Measurements from ENCODE around the gene KPTN. TPM values are rescaled to one million over a fixed set of nuclear protein-coding genes. Genes with fewer than 3 reads are reported as not detected.

Gene KPTN
- total RNA-seq, 1 experiment from 2014 or later, result 6.6 TPM

DNA sequence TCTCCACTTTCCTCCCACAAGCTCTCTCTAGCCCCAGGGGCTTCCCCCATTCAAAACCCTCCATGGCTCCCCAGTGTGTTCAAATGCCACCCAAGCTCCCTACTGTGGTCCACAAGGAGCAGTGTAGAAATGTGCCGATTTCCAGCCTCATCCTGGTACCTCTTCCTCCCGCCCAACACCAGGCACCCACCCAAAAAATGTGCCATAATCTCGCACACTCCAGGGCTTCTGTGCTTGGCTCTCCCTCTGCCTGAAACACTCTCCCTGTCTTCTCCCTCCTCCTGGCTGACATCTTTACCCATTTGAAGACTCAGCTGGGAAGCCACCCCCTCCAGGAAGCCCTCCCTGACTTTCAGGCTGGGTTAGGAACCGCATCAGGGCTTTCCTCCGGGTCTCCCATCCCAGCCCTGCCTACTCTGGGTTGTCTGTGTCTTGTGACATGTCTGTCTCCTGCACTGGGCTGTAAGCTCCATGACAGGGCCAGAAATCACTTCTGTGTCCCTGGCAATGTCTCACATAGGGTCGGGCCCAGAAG lies 48.1 kb downstream of the KPTN start:
- no peak for DNase-seq (ENCODE audit: low read depth)

DNA sequence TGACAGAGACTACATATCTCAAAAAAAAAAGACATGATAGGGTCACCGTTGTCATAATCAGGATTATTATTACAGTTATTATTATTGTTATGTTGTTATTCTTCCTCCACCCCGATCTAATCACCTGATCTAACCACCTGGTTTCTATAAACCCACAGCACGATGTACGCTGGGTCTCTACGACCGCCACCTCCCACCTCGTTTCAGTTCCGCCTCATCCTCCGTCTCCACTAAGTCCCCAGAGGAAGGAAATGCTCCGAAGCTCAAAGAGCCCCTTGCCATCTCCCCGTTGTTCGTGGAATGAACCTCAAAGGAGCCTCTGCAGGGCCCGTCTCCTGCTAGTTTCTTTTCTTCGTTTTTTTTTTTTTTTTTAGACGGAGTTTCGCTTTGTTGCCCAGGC lies 48.8 kb downstream of the KPTN start:
- no peak for DNase-seq (ENCODE audit: low read depth)

DNA sequence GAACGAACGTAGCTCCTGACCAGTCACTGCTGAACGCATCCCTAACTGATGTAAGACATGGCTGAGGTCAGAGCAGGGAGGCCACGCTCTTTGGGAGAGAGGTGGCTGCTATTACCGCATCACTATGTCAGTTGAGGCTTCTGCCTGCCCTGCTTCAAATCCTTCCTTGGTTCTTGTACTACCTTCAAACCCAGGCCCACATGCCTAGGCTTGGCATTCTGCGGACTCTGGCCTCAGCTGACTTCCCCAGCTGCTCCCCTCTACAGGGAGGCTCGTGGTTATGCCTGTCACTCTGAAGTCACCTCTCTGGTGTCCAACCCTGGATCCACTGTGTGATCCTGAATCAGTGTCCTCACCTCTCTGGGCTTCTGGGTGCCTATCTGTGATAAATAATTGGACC lies 49.9 kb downstream of the KPTN start:
- DNase-seq (ENCODE audit: low read depth), result no peak

DNA sequence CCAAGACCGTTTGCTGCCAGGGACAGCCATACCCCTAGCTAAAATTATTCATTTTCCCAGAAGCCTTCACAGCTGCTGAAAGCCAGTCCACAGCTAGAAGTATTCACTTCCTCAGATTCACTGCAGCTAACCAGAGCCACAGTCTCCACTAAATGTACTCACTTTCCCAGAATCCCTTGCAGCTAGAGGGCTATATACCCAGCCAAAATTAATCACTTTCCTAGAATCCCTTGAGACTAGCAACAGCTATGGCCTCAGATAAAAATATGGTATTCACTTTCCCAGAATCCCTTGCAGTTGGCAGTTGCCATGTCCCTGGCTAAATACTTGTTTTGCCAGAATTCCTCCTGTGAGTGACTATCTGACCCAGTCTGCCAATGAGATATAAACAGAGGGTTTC lies 50.9 kb downstream of the KPTN start:
- DNase-seq (ENCODE audit: low read depth), result no peak

DNA sequence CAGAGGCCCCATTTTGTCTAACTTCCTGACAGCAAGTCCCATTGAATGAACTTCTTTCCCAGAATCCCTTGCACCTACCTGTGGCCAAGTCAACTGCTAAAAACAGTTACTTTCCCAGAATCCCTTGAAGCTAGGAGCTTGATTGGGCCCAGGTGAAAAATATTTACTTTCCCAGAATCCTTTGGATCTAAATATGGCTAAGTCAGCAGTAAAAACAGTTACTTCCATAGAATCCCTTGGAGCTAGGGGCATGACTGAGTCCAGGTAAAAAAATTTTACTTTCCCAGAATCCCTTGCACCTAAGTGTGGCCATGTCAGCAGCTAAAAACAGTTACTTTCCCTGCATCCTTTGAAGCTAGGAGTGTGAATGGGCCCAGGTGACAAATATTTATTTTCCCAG lies 51.5 kb downstream of the KPTN start:
- DNase-seq (ENCODE audit: low read depth), result no peak

DNA sequence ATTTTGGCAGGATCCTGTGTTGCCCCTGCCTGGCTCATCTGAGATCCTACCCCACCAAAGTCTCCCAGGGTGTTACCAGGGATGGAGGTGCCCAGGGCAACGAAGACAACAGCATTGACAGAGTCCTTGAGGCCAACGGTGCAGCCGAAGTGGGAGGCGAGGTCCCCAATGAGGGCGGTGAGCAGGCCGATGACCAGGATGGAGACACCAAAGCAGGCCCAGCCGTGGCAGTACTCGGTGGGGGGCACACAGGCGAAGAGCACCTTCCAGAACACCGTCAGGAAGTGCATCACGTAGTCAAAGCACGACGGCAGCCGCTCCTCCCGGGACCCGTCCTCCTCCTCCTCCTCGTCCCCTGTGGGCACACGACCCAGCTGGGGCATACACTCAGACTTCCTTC lies 51.9 kb downstream of the KPTN start:
- DNase-seq (ENCODE audit: low read depth), result no peak

DNA sequence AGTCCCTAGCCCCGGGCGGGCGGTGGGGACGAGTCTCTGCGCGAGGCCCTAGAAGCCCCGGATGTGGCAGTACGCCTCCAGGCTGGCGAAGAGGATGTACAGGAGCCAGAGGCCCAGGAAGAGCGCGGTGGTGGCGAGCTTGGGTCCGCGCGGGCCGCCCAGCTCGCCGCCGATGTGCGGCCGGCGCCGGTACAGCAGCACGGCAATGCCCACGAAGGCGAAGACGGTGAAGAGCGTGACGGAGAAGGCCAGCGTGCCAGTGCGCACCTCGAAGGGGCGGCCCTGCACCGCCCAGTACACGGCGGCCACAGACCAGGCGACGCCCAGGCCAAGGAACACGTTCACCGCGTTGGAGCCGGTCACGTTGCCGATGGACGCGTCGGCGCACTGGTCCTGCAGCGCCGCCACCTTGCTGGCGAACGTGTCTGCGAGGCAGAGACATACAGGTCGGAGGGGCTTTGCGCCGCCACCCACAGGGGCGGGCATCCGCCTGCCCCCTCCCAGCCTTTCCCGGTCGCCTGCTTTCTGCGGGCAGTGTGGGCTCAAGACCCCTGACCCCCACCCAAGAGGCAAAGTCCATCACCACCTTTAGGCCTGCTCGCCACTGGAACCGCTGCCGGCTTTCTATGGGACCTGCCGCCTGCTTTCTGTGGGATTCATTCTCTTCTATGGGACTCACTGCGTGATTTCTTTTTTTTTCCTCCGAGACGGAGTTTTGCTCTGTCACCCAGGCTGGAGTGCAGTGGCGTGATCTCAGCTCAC lies 53.8 kb downstream of the KPTN start:
- peak; percentile 62 for DNase-seq (ENCODE audit: low read depth)

DNA sequence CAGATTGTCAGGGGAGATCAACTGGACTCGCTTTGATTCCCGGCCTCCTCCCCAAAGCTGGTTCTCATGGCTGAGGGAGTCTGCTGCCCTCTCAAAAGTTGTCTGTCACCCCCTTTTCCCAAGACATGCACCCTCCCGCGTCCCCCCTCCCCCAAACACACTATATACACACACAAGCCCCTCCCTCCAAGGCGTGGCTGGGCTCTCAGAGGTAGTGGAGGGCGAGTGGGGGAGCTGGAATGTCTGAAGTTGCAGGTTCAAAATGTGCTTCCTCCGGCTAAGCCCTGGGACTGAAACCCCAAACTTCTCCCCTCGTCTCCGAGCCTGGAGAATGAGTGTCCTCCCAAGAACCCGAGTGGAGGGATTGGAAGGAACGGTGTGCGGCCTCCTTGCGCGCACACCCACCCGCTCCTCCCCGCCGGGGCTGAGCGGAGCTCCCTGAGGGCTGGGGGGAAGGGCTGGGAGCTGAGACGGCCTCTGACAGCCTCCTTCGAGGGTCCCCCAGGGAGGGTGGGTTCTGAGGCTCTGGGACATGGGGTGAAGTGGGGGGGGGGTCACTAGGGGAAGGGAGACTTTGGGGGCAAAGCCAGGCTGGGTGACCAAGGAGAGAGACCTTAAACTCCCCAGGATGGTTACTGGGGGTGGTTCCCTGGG lies 54.8 kb downstream of the KPTN start:
- no peak for DNase-seq (ENCODE audit: low read depth)

DNA sequence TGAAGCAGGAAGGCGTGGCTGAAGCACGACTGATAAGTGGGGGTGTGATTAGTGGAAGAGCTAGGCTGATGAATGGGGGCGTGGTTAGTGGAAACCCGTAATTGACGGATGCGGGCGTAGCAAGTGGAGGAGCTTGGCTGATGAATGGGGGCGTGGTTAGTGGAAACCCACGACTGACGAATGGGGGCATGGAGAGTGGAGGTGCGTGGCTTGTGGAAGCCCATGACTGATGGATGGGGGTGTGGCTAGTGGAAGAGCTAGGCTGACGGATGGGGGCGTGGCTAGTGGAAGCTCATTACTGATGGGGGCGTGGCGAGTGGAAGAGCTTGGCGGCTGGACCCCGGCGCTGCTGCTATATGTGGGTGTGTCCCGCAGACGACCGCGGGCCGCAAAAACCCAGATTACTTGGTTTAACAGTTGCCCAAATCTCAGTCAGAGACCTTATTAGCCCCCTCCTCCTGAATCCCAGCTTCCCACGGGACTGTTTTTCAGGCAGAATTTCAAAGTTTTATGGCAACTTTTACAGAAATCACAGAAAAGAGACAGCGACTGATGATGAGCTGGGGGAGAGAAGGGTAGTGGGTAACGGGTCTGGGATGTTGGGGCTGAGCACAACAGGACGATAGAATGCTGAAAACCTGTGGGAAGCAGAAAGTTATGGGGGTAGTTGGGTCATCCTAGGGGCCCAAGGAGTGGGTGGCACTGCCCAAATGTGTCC lies 55.7 kb downstream of the KPTN start:
- peak; percentile 99 for DNase-seq (ENCODE audit: low read depth)

DNA sequence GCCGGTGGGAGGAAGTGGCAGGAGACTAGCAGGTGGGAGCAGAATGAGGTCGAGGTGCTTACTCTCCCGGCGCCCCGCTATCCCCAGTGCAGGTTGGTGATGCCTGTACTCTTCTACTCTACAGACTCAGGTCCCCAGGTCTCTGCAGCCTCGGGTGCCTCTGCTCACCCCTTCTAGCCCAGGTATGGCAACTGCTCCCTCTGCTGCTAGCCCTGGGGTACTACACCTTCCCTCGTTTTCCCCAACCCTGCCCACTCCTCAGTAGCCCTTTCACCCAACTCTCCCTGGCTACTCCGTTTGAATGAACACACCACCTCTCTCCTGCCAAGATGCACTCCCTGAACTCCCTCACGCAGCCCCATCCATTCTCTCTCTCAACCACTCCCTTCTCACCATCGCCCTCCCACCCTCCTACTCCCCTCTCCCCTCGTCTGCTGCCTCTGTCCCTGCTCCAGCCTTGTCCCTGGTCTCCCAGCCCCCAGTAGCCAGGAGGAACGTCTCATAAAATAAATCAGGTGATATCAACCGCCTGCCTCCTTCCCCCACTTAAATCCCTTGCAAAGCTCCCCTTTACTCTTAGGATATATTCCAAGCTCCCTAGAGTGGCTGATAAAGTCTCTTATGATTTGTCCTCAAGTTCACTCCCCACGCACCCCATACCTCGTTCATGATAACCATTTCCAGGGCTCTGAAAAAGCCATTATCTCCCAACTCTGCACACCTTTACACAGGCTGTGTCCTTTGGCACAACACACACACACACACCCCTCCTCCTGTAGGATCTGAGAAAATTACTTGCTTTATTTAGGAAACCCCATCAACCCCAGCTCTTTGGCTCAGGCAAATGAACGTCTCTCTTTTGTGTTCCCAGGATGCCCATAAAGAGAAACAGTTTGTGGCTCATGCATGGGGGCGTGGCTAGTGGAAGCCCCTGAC lies 56.5 kb downstream of the KPTN start:
- DNase-seq (ENCODE audit: low read depth), result peak; percentile 58

Other genes starting within 250 kb of the KPTN start
- 3.2 and 6.5 TPM in 2 replicates for gene CCDC9, start 227.7 kb downstream of the KPTN start, total RNA-seq (2014; rRNA removed; shearing (Covaris generic))
- gene INAFM1, start 209.3 kb downstream of the KPTN start, total RNA-seq (2014; rRNA removed; shearing (Covaris generic)), result 1.8 and 1.9 TPM in 2 replicates
- gene C5AR1, start 174.4 kb downstream of the KPTN start, total RNA-seq (2014; rRNA removed; shearing (Covaris generic)), result not detected in 2 replicates
- under 0.01 and 0.12 TPM in 2 replicates for gene C5AR2, start 152.0 kb downstream of the KPTN start, total RNA-seq (2014; rRNA removed; shearing (Covaris generic))
- 8.3 and 8.7 TPM in 2 replicates for gene DHX34, start 134.9 kb downstream of the KPTN start, total RNA-seq (2014; rRNA removed; shearing (Covaris generic))
- gene MEIS3, start 64.7 kb downstream of the KPTN start, total RNA-seq (2014; rRNA removed; shearing (Covaris generic)), result 24.0 and 28.8 TPM in 2 replicates
- gene SLC8A2, start 12.3 kb downstream of the KPTN start, total RNA-seq (2014; rRNA removed; shearing (Covaris generic)), result 2.3 TPM in 1 of 2 replicates, not detected in the other
- 93.2 and 102 TPM in 2 replicates for gene NAPA, start 30.8 kb upstream of the KPTN start, total RNA-seq (2014; rRNA removed; shearing (Covaris generic))
- gene ZNF541, start 88.9 kb upstream of the KPTN start, total RNA-seq (2014; rRNA removed; shearing (Covaris generic)), result not detected in 2 replicates
- 2.8 and 4.4 TPM in 2 replicates for gene BICRA, start 124.9 kb upstream of the KPTN start, total RNA-seq (2014; rRNA removed; shearing (Covaris generic))
- 65.1 and 67.4 TPM in 2 replicates for gene EHD2, start 229.2 kb upstream of the KPTN start, total RNA-seq (2014; rRNA removed; shearing (Covaris generic))

Data from RPMI7951 (cell line).